HepG2 (cell line): ENCODE results near the gene ACSM6. TPM values are rescaled to one million over a fixed set of nuclear protein-coding genes. Genes with fewer than 3 reads are reported as not detected.

Source experiments
- ATAC-seq: fragments of 200-7000 bp; cut with Tn5 transposase; 3 replicates; pipeline ENCODE4 v1.9.1; 2020; ENCODE audit warnings: mild to moderate bottlenecking, moderate library complexity
- BruUV-seq: library from RNA; stranded (reverse); fragments of 400-500 nt; replicated peaks from 2 replicates; lab custom pipeline; 2021; lab: Mats Ljungman, UMichigan
- CTCF ChIA-PET: fragments of 300-600 bp; formaldehyde crosslinking; extraction: SDS; loops from one replicate; lab custom pipeline; 2021; ENCODE audit warnings: low total read pairs, inconsistent platforms, low intra/inter-chr PET ratio; lab: Yijun Ruan, JAX
- POLR2A ChIA-PET: fragments of 350-600 bp; sonication (Branson Sonifier 250); formaldehyde crosslinking; loops from one replicate; lab custom pipeline; 2020; ENCODE audit warnings: antibody characterized with exemption, inconsistent platforms; lab: Yijun Ruan, JAX
- DNase-seq: peaks from one replicate; pipeline ENCODE4 v3.0.0-alpha.2; 2015; ENCODE audit warnings: low spot score
- FAIRE-seq: peaks from 3 replicates; lab custom pipeline; 2011; peaks lifted over from hg19 to GRCh38; lab: Jason Lieb, UNC
- H2AFZ ChIP-seq: one replicate; pipeline ENCODE4 v1.6.1; 2011; ENCODE audit warnings: low read length, inconsistent platforms
- H3K27ac ChIP-seq: fragments of 300-600 bp; 3 replicates; pipeline ENCODE4 v1.8.0; 2011; ENCODE audit warnings: mixed run types, mild to moderate bottlenecking, mixed read lengths, low read length, inconsistent platforms; ENCODE audit not compliant: insufficient read depth; ENCODE audit errors: extremely low read length
- H3K27me3 ChIP-seq, 2 experiments: fragments of 200-600 bp in 1 of 2; 2 replicates in 1 of 2; 3 replicates in 1 of 2; pipeline versions ENCODE4 v1.6.0 to v1.8.0; 2011; ENCODE audit warnings: low read length in 2 of 2, mild to moderate bottlenecking in 2 of 2, moderate library complexity in 2 of 2, inconsistent platforms in 1 of 2; ENCODE audit not compliant: insufficient read depth in 2 of 2, control insufficient read depth in 1 of 2
- H3K36me3 ChIP-seq, 2 experiments: fragments of 200-600 bp in 1 of 2; replicated peaks in 1 of 2; 2 replicates in 1 of 2; 3 replicates in 1 of 2; pipeline versions ENCODE4 v1.5.1 to v1.8.0; 2011; ENCODE audit warnings: low read length in 2 of 2, inconsistent platforms in 1 of 2; ENCODE audit not compliant: insufficient read depth in 2 of 2, control insufficient read depth in 1 of 2
- H3K4me1 ChIP-seq: 2 replicates; pipeline ENCODE4 v1.5.1; 2012; ENCODE audit warnings: low read length, inconsistent platforms; ENCODE audit not compliant: insufficient read depth
- H3K4me2 ChIP-seq: 2 replicates; pipeline ENCODE4 v1.6.0; 2011; ENCODE audit warnings: low read depth, low read length, inconsistent platforms
- H3K4me3 ChIP-seq, 3 experiments: fragments of 200-600 bp in 1 of 3; sonication (generic), shearing (Covaris generic) in 1 of 3; replicated peaks in 1 of 3; 2 replicates each; pipeline ENCODE4 v1.5.1; 2011 to 2016; ENCODE audit warnings: low read length in 3 of 3, inconsistent platforms in 2 of 3, low read depth in 2 of 3, mild to moderate bottlenecking in 2 of 3, control low read depth in 1 of 3, mixed read lengths in 1 of 3; ENCODE audit not compliant: insufficient read depth in 1 of 3
- H3K79me2 ChIP-seq: one replicate; pipeline ENCODE4 v1.6.1; 2011; ENCODE audit warnings: low read length, inconsistent platforms; ENCODE audit not compliant: insufficient read depth
- H3K9ac ChIP-seq: 2 replicates; pipeline ENCODE4 v1.6.0; 2011; ENCODE audit warnings: mild to moderate bottlenecking, low read depth, low read length, inconsistent platforms; ENCODE audit not compliant: insufficient read depth
- H3K9me3 ChIP-seq: 2 replicates; pipeline ENCODE4 v1.5.1; 2012; ENCODE audit warnings: mild to moderate bottlenecking, low read length
- H4K20me1 ChIP-seq: 2 replicates; pipeline ENCODE4 v1.6.0; 2011; ENCODE audit warnings: inconsistent platforms, mild to moderate bottlenecking, low read length, moderate library complexity; ENCODE audit not compliant: insufficient read depth
- CTCF ChIP-seq: sonication (generic); formaldehyde crosslinking; IDR thresholded peaks from 2 replicates; pipeline ENCODE4 v1.5.0; 2020; ENCODE audit warnings: mild to moderate bottlenecking, missing genetic modification reagents, moderate library complexity
- ELF3 ChIP-seq: IDR thresholded peaks from 2 replicates; pipeline ENCODE4 v1.6.1; 2016; ENCODE audit warnings: missing genetic modification reagents, missing compliant biosample characterization
- GTF3A ChIP-seq: sonication (generic); formaldehyde crosslinking; conservative IDR thresholded peaks from 2 replicates; pipeline ENCODE4 v1.4.0; 2020; ENCODE audit warnings: mild to moderate bottlenecking, missing genetic modification reagents
- JUND ChIP-seq: sonication (generic); formaldehyde crosslinking; IDR thresholded peaks from 2 replicates; pipeline ENCODE4 v1.8.0; 2022; ENCODE audit warnings: mild to moderate bottlenecking, missing genetic modification reagents
- KDM5B ChIP-seq: sonication (generic); formaldehyde crosslinking; IDR thresholded peaks from 2 replicates; pipeline ENCODE4 v1.4.0; 2020; ENCODE audit warnings: missing genetic modification reagents, mild to moderate bottlenecking, borderline replicate concordance
- NR2F6 ChIP-seq, 2 experiments: IDR thresholded peaks; 2 replicates each; pipeline ENCODE4 v1.6.1; 2016; ENCODE audit warnings: antibody characterized with exemption in 1 of 2, mild to moderate bottlenecking in 1 of 2
- RAD21 ChIP-seq: fragments of 450-650 bp; formaldehyde crosslinking; IDR thresholded peaks from 2 replicates; pipeline ENCODE4 v1.5.0; 2020; ENCODE audit warnings: mild to moderate bottlenecking
- SMC3 ChIP-seq: IDR thresholded peaks from 2 replicates; pipeline ENCODE4 v1.6.1; 2011; ENCODE audit warnings: low read length, improper control_type of control experiment
- STAG1 ChIP-seq: sonication (generic); formaldehyde crosslinking; IDR thresholded peaks from 2 replicates; pipeline ENCODE4 v1.4.0; 2020; ENCODE audit warnings: missing genetic modification reagents
- ZBTB7B ChIP-seq: sonication (generic); formaldehyde crosslinking; IDR thresholded peaks from 2 replicates; pipeline ENCODE4 v1.4.0; 2020; ENCODE audit warnings: missing genetic modification reagents
- ZNF12 ChIP-seq: sonication (generic); formaldehyde crosslinking; IDR thresholded peaks from 2 replicates; pipeline ENCODE4 v1.5.0; 2020; ENCODE audit warnings: missing genetic modification reagents
- ZNF225 ChIP-seq: sonication (generic); formaldehyde crosslinking; IDR thresholded peaks from 2 replicates; pipeline ENCODE4 v1.4.0; 2020; ENCODE audit warnings: mild to moderate bottlenecking, missing genetic modification reagents
- WGBS: methylation state at CpG from one replicate; pipeline ENCODE4 v1.1.6; 2017; ENCODE audit warnings: low lambda C conversion rate; 5-methylcytosine and 5-hydroxymethylcytosine counted together
- in situ Hi-C: cut with HindIII; loops from 2 replicates; pipeline ENCODE4 v1.10.0; 2017; ENCODE audit warnings: low pct_unique_long_range_greater_than_20kb; ENCODE audit not compliant: extremely low pct_ligation_motif_present
- intact Hi-C: fragments of 100-400 bp; cut with micrococcal nuclease; formaldehyde crosslinking; loops from one replicate; pipeline ENCODE4 v1.10.0; 2022; ENCODE audit not compliant: unreplicated experiment
- polyA plus RNA-seq, 8 experiments: library from polyadenylated mRNA; depleted of rRNA in 3 of 8; stranded (reverse) in 7 of 8; unstranded in 1 of 8; fragments of >200 nt; fragmentation: Illumina TruSeq in 4 of 8; extraction: Trizol in 4 of 8; gene quantifications; 2 replicates each; pipeline versions ENCODE4 v1.2.1 to v1.2.3, GENCODE V29; 2011 to 2016; ENCODE audit warnings: low read depth in 4 of 8, missing spikeins in 1 of 8, mixed read lengths in 1 of 8; ENCODE audit not compliant: insufficient read depth in 1 of 8
- total RNA-seq, 5 experiments: library from RNA; depleted of rRNA; stranded (reverse); fragments of >200 nt; fragmentation: Illumina TruSeq; extraction: Trizol; gene quantifications; 2 replicates each; pipeline ENCODE4 v1.2.3, GENCODE V29; 2016; ENCODE audit warnings: low read depth in 1 of 5
- TF ChIP-seq, protein P1 (sequence below): sonication (generic); formaldehyde crosslinking; conservative IDR thresholded peaks from 2 replicates; pipeline ENCODE4 v1.4.0; 2020; ENCODE audit warnings: mild to moderate bottlenecking, missing genetic modification reagents, moderate library complexity
- TF ChIP-seq, protein P2 (sequence below): sonication (generic); formaldehyde crosslinking; IDR thresholded peaks from 2 replicates; pipeline ENCODE4 v1.4.0; 2020; ENCODE audit warnings: missing genetic modification reagents, mild to moderate bottlenecking, borderline replicate concordance
- TF ChIP-seq, protein P3 (sequence below): sonication (generic); formaldehyde crosslinking; IDR thresholded peaks from 2 replicates; pipeline ENCODE4 v1.4.0; 2020; ENCODE audit warnings: missing genetic modification reagents, low read depth, mild to moderate bottlenecking, borderline replicate concordance

ACSM6 gene
- total and polyA plus RNA-seq, 2 of the 13 experiments (the other 11 are each of a cell fraction or from before 2014, with no cell fraction given), result not detected

GRCh38 chr10:95246582-95247051, 52.6 kb downstream of the ACSM6 start:
- 0 out of 2 replicates have a peak, but pooled peaks cover 6% of the 10 kb centered on the region for H4K20me1 ChIP-seq
- no peaks in the 10 kb centered on the region for H3K27me3 ChIP-seq
- H3K4me1 ChIP-seq, result peaks cover 19% of the 10 kb centered on the region
- peak; percentile 76 for ATAC-seq
- 0% methylated on average over 1 of the region's 1 CpG for WGBS
- peaks cover 31 to 72% of the 10 kb centered on the region in 2 experiments for H3K36me3 ChIP-seq
- H2AFZ ChIP-seq, result no peak overlapping the region
- no peak overlapping the region for H3K4me3 ChIP-seq
- in situ Hi-C loops (loop anchor here (5.0 to 25.0 kb wide), 2 partner anchors 46 to 609 kb away; partner anchors contain the start of gene PDLIM1), intact Hi-C loops (loop anchor here (1.0 kb wide), 2 partner anchors 44 to 117 kb away; no protein-coding TSS in a partner anchor)
- no peaks in the 10 kb centered on the region for H3K9me3 ChIP-seq
- BruUV-seq, result no TSS peak
- peak; percentile 68 for FAIRE-seq
- H3K27ac ChIP-seq, result peak overlapping the region; percentile 21
- ChIA-PET CTCF (interaction anchor here (1.4 to 3.0 kb wide), 3 partner anchors 44 to 116 kb away, joined by 7 to 53 read pairs (median 10); partner anchors contain the start of gene PDLIM1), POLR2A (interaction anchor here (1.1 to 1.5 kb wide), 3 partner anchors 14 to 117 kb away, joined by 3 to 4 read pairs (median 3); no protein-coding TSS in a partner anchor)
- H3K79me2 ChIP-seq, result peaks cover 11% of the 10 kb centered on the region
- no peak overlapping the region for H3K9ac ChIP-seq
- H3K4me2 ChIP-seq, result no peak overlapping the region
- peak; percentile 62 for DNase-seq
- no peak for TF ChIP-seq ZNF225 (CRISPR knock-in tag)
- peak; percentile 65; the same call in 1 of the 2 replicates for TF ChIP-seq NR2F6 (IDR thresholded peaks at IDR 0.05)
- peak; percentile 40; the same call in 1 of the 2 replicates for TF ChIP-seq NR2F6 (CRISPR knock-in tag; IDR thresholded peaks at IDR 0.05)
- peak; percentile 83 for TF ChIP-seq STAG1 (CRISPR knock-in tag)
- TF ChIP-seq, protein P1, sequence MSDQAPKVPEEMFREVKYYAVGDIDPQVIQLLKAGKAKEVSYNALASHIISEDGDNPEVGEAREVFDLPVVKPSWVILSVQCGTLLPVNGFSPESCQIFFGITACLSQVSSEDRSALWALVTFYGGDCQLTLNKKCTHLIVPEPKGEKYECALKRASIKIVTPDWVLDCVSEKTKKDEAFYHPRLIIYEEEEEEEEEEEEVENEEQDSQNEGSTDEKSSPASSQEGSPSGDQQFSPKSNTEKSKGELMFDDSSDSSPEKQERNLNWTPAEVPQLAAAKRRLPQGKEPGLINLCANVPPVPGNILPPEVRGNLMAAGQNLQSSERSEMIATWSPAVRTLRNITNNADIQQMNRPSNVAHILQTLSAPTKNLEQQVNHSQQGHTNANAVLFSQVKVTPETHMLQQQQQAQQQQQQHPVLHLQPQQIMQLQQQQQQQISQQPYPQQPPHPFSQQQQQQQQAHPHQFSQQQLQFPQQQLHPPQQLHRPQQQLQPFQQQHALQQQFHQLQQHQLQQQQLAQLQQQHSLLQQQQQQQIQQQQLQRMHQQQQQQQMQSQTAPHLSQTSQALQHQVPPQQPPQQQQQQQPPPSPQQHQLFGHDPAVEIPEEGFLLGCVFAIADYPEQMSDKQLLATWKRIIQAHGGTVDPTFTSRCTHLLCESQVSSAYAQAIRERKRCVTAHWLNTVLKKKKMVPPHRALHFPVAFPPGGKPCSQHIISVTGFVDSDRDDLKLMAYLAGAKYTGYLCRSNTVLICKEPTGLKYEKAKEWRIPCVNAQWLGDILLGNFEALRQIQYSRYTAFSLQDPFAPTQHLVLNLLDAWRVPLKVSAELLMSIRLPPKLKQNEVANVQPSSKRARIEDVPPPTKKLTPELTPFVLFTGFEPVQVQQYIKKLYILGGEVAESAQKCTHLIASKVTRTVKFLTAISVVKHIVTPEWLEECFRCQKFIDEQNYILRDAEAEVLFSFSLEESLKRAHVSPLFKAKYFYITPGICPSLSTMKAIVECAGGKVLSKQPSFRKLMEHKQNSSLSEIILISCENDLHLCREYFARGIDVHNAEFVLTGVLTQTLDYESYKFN (CRISPR knock-in tag), result 0 out of 2 replicates have a peak, but pooled peaks have one; percentile 21
- TF ChIP-seq, protein P2, sequence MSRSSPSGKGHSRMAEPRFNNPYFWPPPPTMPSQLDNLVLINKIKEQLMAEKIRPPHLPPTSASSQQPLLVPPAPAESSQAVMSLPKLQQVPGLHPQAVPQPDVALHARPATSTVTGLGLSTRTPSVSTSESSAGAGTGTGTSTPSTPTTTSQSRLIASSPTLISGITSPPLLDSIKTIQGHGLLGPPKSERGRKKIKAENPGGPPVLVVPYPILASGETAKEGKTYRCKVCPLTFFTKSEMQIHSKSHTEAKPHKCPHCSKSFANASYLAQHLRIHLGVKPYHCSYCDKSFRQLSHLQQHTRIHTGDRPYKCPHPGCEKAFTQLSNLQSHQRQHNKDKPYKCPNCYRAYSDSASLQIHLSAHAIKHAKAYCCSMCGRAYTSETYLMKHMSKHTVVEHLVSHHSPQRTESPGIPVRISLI (CRISPR knock-in tag), result no peak
- TF ChIP-seq ELF3, result 0 out of 2 replicates have a peak, but pooled peaks have one; percentile 14
- no peak for TF ChIP-seq JUND (CRISPR knock-in tag)
- TF ChIP-seq KDM5B (CRISPR knock-in tag), result no peak
- TF ChIP-seq, protein P3, sequence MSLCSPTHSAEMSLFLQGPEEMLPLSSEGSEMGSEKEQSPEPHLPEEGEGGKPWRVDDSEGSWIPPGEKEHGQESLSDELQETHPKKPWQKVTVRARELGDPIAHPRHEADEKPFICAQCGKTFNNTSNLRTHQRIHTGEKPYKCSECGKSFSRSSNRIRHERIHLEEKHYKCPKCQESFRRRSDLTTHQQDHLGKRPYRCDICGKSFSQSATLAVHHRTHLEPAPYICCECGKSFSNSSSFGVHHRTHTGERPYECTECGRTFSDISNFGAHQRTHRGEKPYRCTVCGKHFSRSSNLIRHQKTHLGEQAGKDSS (CRISPR knock-in tag), result peak; percentile 49; the same call in 1 of the 2 replicates
- TF ChIP-seq GTF3A (CRISPR knock-in tag), result no peak
- TF ChIP-seq ZNF12 (CRISPR knock-in tag), result no peak
- TF ChIP-seq SMC3, result peak; percentile 94
- peak; percentile 84 for TF ChIP-seq RAD21 (CRISPR knock-in tag)
- TF ChIP-seq CTCF (CRISPR knock-in tag), result peak; percentile 83
- peak; percentile 63; the same call in 1 of the 2 replicates for TF ChIP-seq ZBTB7B (CRISPR knock-in tag)
